ENCODE data around the gene CMYA5.
A peak's percentile ranks its signal among the peaks of the same experiment; 100 is the strongest.
"Not testable (repeated sequence)": the region's sequence is repeated elsewhere in the genome, so short reads cannot be mapped to it uniquely, and the experiment has no call there.

The CMYA5 gene

GRCh38 chr5:79772651-79773050 lies 83.0 kb downstream of the CMYA5 start:
- TF ChIP-seq CTCF (IDR thresholded peaks at IDR 0.05; ENCODE audit: control insufficient read depth, extremely low read depth, insufficient read depth) = no peak
- DNase-seq (ENCODE audit: low read depth) = no peak
- H3K4me3 ChIP-seq (ENCODE audit: low read depth, low read length) = no peak overlapping the region

DNA sequence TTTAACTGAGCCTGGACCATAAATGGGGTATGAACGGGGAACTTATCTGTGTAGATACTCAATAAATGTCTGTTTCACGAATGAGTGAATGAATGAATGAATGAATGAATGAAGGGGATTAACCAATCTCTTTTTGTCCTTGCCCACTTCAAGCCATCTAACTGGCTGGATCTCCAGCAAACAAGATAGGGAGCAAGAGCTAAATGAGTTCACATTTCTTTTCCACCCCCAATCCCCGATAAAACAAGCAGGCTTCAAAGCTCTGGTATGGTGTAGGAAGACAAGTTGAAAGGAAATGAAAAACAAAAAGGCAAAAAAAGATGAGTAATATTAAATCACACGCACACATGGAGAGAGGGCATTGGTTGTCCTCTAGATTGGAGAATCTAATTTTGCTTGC lies 84.0 kb downstream of the CMYA5 start:
- no peak overlapping the region for H3K4me3 ChIP-seq (ENCODE audit: low read depth, low read length)
- TF ChIP-seq CTCF (IDR thresholded peaks at IDR 0.05; ENCODE audit: control insufficient read depth, extremely low read depth, insufficient read depth) = no peak
- no peak for DNase-seq (ENCODE audit: low read depth)

DNA sequence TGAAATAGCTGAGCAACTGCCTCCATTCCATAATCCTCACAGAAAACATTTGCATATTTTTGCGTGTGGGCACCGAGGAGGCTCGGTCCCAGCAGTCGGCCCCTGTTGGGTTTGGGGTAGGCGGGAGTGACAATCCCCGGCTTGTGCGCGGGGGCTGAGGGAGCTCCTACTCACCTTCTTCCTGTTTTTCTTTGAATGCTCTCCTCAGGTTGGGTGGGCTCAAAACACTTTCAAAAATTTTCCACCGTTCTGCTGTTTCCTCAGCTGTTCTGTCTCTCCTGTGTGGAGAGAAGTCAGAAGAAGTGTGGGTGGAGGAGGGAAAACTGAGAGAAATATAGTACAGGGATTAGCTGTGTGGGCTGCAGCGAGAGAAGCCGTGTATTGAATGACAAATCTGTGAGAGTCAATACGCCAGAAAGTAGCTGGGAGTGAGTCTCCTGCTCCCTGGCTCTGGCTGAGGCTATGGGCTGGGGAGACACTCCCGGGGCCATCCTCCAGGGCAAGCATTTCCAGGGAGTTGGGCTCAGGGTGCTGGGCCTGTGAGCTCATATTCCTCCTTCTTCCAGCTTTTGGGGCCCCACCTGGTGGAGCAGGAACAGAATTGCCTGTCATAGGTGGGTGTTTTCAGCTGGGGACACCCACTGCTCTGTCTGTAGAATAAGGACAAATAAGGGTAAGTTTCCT lies 84.7 kb downstream of the CMYA5 start:
- no peak for DNase-seq (ENCODE audit: low read depth)
- peak; percentile 21; the same call in 1 of the 2 replicates for TF ChIP-seq CTCF (IDR thresholded peaks at IDR 0.05; ENCODE audit: control insufficient read depth, extremely low read depth, insufficient read depth)
- no peak overlapping the region for H3K4me3 ChIP-seq (ENCODE audit: low read depth, low read length)

- TF ChIP-seq CTCF (IDR thresholded peaks at IDR 0.05; ENCODE audit: control insufficient read depth, extremely low read depth, insufficient read depth) = no peak
- no peak overlapping the region for H3K4me3 ChIP-seq (ENCODE audit: low read depth, low read length)
- no peak for DNase-seq (ENCODE audit: low read depth)
Measured at GRCh38 chr5:79774855-79775237, 85.2 kb downstream of the CMYA5 start.

DNA sequence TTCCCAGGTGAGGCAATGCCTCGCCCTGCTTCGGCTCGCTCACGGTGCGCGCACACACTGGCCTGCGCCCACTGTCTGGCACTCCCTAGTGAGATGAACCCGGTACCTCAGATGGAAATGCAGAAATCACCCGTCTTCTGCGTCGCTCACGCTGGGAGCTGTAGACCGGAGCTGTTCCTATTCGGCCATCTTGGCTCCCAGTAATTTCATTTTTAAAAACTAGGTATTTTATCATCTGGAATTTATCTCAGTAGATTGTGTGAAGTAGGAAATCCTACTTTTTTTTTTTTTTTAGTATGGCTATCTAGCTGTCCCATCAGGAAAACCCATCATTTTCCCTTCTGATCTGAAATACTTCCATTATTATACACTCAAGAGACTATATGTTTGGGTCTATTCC lies 95.1 kb downstream of the CMYA5 start:
- not testable (repeated sequence) for DNase-seq (ENCODE audit: low read depth); H3K4me3 ChIP-seq (ENCODE audit: low read depth, low read length)

GRCh38 chr5:79785983-79786382 lies 96.3 kb downstream of the CMYA5 start:
- H3K4me3 ChIP-seq (ENCODE audit: low read depth, low read length) = no peak overlapping the region
- TF ChIP-seq CTCF (IDR thresholded peaks at IDR 0.05; ENCODE audit: control insufficient read depth, extremely low read depth, insufficient read depth) = no peak
- no peak for DNase-seq (ENCODE audit: low read depth)

GRCh38 chr5:79787448-79787847 lies 97.8 kb downstream of the CMYA5 start:
- TF ChIP-seq CTCF (IDR thresholded peaks at IDR 0.05; ENCODE audit: control insufficient read depth, extremely low read depth, insufficient read depth) = no peak
- H3K4me3 ChIP-seq (ENCODE audit: low read depth, low read length) = no peak overlapping the region
- DNase-seq (ENCODE audit: low read depth) = no peak

Data from LNCaP clone FGC (cell line).